A549 (cell line): Measurements from ENCODE around the gene THRAP3. TPM values are rescaled to one million over a fixed set of nuclear protein-coding genes. Genes with fewer than 3 reads are reported as not detected.

Experiments used
- ATAC-seq, 2 experiments: fragments of 200-7000 bp in 1 of 2; fragments of >200 bp in 1 of 2; cut with Nextera tagmentation in 1 of 2; cut with Tn5 transposase in 1 of 2; 3 replicates each; pipeline versions ENCODE4 v1.8.0 to v1.9.1; 2018 to 2020; ENCODE audit warnings: mild to moderate bottlenecking in 1 of 2, moderate library complexity in 1 of 2
- CTCF ChIA-PET: fragments of 300-600 bp; sonication (Branson Sonifier 250); formaldehyde crosslinking; extraction: SDS; loops from one replicate; lab custom pipeline; 2021; ENCODE audit warnings: antibody characterized with exemption, inconsistent platforms; lab: Yijun Ruan, JAX
- POLR2A ChIA-PET: fragments of 350-600 bp; formaldehyde crosslinking; extraction: SDS; loops from one replicate; lab custom pipeline; 2021; ENCODE audit warnings: antibody characterized with exemption, inconsistent platforms; lab: Yijun Ruan, JAX
- DNase-seq, 2 experiments: peaks; one replicate each; pipeline versions ENCODE4 v3.0.0 to v3.0.0-alpha.2; 2011 to 2016; ENCODE audit warnings: low read depth in 1 of 2, low spot score in 1 of 2
- FAIRE-seq: peaks from 2 replicates; lab custom pipeline; 2011; peaks lifted over from hg19 to GRCh38; lab: Jason Lieb, UNC
- H3K27ac ChIP-seq, 2 experiments: fragments of >200 bp; sonication (Bioruptor Twin); formaldehyde crosslinking; 3 replicates each; pipeline ENCODE4 v1.5.1; 2016 to 2017
- H3K4me1 ChIP-seq: fragments of >200 bp; sonication (Bioruptor Twin); formaldehyde crosslinking; 3 replicates; pipeline ENCODE4 v1.6.1; 2016
- H3K4me2 ChIP-seq: fragments of >200 bp; sonication (Bioruptor Twin); formaldehyde crosslinking; 3 replicates; pipeline ENCODE4 v1.6.1; 2016
- H3K4me3 ChIP-seq: fragments of >200 bp; sonication (Bioruptor Twin); formaldehyde crosslinking; 3 replicates; pipeline ENCODE4 v1.5.1; 2016
- H3K9me3 ChIP-seq: fragments of >200 bp; sonication (Bioruptor Twin); formaldehyde crosslinking; 3 replicates; pipeline ENCODE4 v1.6.1; 2016
- CEBPB ChIP-seq, 2 experiments: fragments of >200 bp in 1 of 2; sonication (Bioruptor Twin) in 1 of 2; formaldehyde crosslinking in 1 of 2; IDR thresholded peaks; 2 replicates each; pipeline ENCODE4 v1.6.1; 2012 to 2016
- CHD4 ChIP-seq: fragments of 200-600 bp; sonication (generic); IDR thresholded peaks from 2 replicates; pipeline ENCODE4 v1.6.1; 2016; ENCODE audit warnings: antibody characterized with exemption, mild to moderate bottlenecking, borderline replicate concordance
- CTCF ChIP-seq: fragments of >200 bp; sonication (Bioruptor Twin); formaldehyde crosslinking; IDR thresholded peaks from 3 replicates; pipeline ENCODE4 v1.5.1; 2016
- EP300 ChIP-seq, 2 experiments: fragments of >200 bp; sonication (Bioruptor Twin); formaldehyde crosslinking; IDR thresholded peaks; 2 replicates in 1 of 2; 3 replicates in 1 of 2; pipeline ENCODE4 v1.6.1; 2016 to 2017
- ESRRA ChIP-seq: fragments of 150-350 bp; IDR thresholded peaks from 2 replicates; pipeline ENCODE4 v1.6.1; 2014; ENCODE audit warnings: mild to moderate bottlenecking, low read length, borderline replicate concordance
- FOSB ChIP-seq: fragments of 250-450 bp; sonication (Bioruptor Pico); IDR thresholded peaks from 2 replicates; pipeline ENCODE4 v1.5.0; 2020; ENCODE audit warnings: mild to moderate bottlenecking, moderate library complexity
- FOSL2 ChIP-seq, 2 experiments: fragments of 450-650 bp in 1 of 2; fragments of >200 bp in 1 of 2; sonication (Bioruptor Twin) in 1 of 2; formaldehyde crosslinking; IDR thresholded peaks; 2 replicates each; pipeline versions ENCODE4 v1.5.0 to v1.6.1; 2016 to 2020; ENCODE audit warnings: mild to moderate bottlenecking in 1 of 2, moderate library complexity in 1 of 2
- GATA3 ChIP-seq: IDR thresholded peaks from 2 replicates; pipeline ENCODE4 v1.6.1; 2012; ENCODE audit warnings: borderline replicate concordance
- HES2 ChIP-seq: fragments of >200 bp; sonication (Bioruptor Twin); formaldehyde crosslinking; IDR thresholded peaks from 2 replicates; pipeline ENCODE4 v1.6.1; 2016
- HOXA7 ChIP-seq: fragments of 250-450 bp; sonication (Bioruptor Pico); IDR thresholded peaks from 2 replicates; pipeline ENCODE4 v1.5.0; 2020; ENCODE audit warnings: mild to moderate bottlenecking, moderate library complexity
- JUN ChIP-seq, 2 experiments: fragments of >200 bp; sonication (Bioruptor Twin); formaldehyde crosslinking; IDR thresholded peaks; 2 replicates in 1 of 2; 3 replicates in 1 of 2; pipeline ENCODE4 v1.6.1; 2016 to 2017
- JUNB ChIP-seq: fragments of >200 bp; sonication (Bioruptor Twin); formaldehyde crosslinking; IDR thresholded peaks from 2 replicates; pipeline ENCODE4 v1.6.1; 2016
- KDM5A ChIP-seq: fragments of 200-600 bp; sonication (generic); IDR thresholded peaks from 2 replicates; pipeline ENCODE4 v1.6.1; 2016; ENCODE audit warnings: antibody characterized with exemption, mild to moderate bottlenecking
- MAFK ChIP-seq: fragments of 450-650 bp; IDR thresholded peaks from 2 replicates; pipeline ENCODE4 v1.6.1; 2014; ENCODE audit not compliant: partially characterized antibody
- MAX ChIP-seq: IDR thresholded peaks from 2 replicates; pipeline ENCODE4 v1.6.1; 2012
- NFE2L2 ChIP-seq: fragments of 150-350 bp; conservative IDR thresholded peaks from 2 replicates; pipeline ENCODE4 v1.6.1; 2014; ENCODE audit warnings: low read length
- NPAS2 ChIP-seq: fragments of 250-450 bp; sonication (Bioruptor Pico); IDR thresholded peaks from 2 replicates; pipeline ENCODE4 v1.8.0; 2022; ENCODE audit warnings: mild to moderate bottlenecking, moderate library complexity, borderline replicate concordance
- PBX3 ChIP-seq: IDR thresholded peaks from 2 replicates; pipeline ENCODE4 v1.6.1; 2012
- RAD21 ChIP-seq, 2 experiments: fragments of >200 bp in 1 of 2; sonication (Bioruptor Twin) in 1 of 2; formaldehyde crosslinking in 1 of 2; IDR thresholded peaks in 1 of 2; conservative IDR thresholded peaks in 1 of 2; 2 replicates in 1 of 2; 3 replicates in 1 of 2; pipeline ENCODE4 v1.6.1; 2012 to 2018; ENCODE audit warnings: inconsistent platforms in 1 of 2
- RNF2 ChIP-seq: fragments of 200-600 bp; sonication (generic); IDR thresholded peaks from 2 replicates; pipeline ENCODE4 v1.6.1; 2016; ENCODE audit warnings: low read depth, mild to moderate bottlenecking, antibody characterized with exemption, moderate library complexity, borderline replicate concordance
- WGBS: methylation state at CpG from one replicate; pipeline ENCODE4 v1.1.6; 2017; ENCODE audit errors: missing lambda C conversion rate; 5-methylcytosine and 5-hydroxymethylcytosine counted together
- polyA plus RNA-seq, 4 experiments: library from polyadenylated mRNA; depleted of rRNA in 3 of 4; stranded (reverse); fragments of >200 nt; fragmentation: RNase III in 1 of 4; extraction: RNeasy Plus Mini Kit Qiagen cat#74134 plus additional on column Dnase treatment in 1 of 4; gene quantifications; 2 replicates in 3 of 4; 3 replicates in 1 of 4; pipeline ENCODE4 v1.2.3, GENCODE V29; 2011 to 2017
- TF ChIP-seq, protein P1 (sequence below): fragments of 250-450 bp; sonication (Bioruptor Pico); IDR thresholded peaks from 2 replicates; pipeline ENCODE4 v1.5.0; 2021; ENCODE audit warnings: mild to moderate bottlenecking, moderate library complexity, borderline replicate concordance

THRAP3 gene
- polyA plus RNA-seq, 2 of the 4 experiments (the other 2 are of a cell fraction) = 60.0 to 60.7 TPM

- Histone ChIP-seq H3K4me2 (peak overlapping the region; percentile 58; the same call in 2 of the 3 replicates), H3K4me3 (no peak overlapping the region), H3K9me3 (no peaks in the 10 kb centered on the region)
- ATAC-seq = no peak
- FAIRE-seq = no peak
- DNase-seq = no peak
- WGBS = 90% methylated on average over 2 of the region's 3 CpGs
- TF ChIP-seq CTCF (no peak), ESRRA (no peak), CHD4 (no peak), KDM5A (no peak), RAD21 (conservative IDR thresholded peaks at IDR 0.05 in 1 of 2, IDR thresholded peaks at IDR 0.05 in 1 of 2) (no peak), FOSB (CRISPR knock-in tag) (no peak), RNF2 (no peak)
- TF ChIP-seq, all 56 proteins: peak for 0
- CTCF ChIA-PET = interaction anchor here (1.0 kb wide), 1 partner anchor 25 kb away, joined by 3 read pairs; no protein-coding TSS in a partner anchor
- peaks cover 77% of the 10 kb centered on the region for H3K4me1 ChIP-seq
- POLR2A ChIA-PET = no interaction called here
- H3K27ac ChIP-seq = peak overlapping the region; percentile 83 to 91
Measured at GRCh38 chr1:36247538-36247937, 23.3 kb downstream of the THRAP3 start.

DNA sequence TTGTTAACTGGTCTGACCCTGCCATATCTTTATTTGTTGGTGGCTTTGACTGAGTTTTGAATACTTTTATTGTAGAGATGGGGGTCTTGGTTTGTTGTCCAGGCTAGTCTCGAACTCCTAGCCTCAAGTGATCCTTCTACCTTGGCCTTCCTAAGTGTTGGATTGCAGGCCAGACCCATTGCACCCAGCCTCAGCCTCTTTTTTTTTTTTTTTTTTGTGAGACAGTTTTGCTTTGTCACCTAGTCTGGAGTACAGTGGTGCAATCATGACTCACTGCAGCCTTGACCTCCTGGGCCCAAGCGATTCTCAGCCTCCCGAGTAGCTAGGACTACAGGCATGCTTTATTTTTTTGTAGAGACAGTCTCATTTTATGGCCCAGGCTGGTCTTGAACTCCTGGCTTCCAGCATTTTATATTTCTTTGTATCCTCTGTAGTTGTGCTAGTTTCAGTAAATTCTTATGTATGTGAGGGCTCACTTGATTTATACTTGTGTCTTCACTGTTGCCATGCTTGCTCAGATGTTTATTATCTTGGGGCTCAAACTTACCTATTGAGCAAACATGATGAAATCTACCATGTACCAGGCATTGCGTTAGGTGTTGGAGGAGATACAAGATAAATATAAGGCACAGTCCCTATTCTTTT lies 24.1 kb downstream of the THRAP3 start:
- TF ChIP-seq NFE2L2 = peak; percentile 82
- peak; percentile 46 to 52; a peak in 2 of 5 replicates for TF ChIP-seq EP300 (IDR thresholded peaks at IDR 0.05)
- TF ChIP-seq FOSL2 (IDR thresholded peaks at IDR 0.05) = 0 out of 2 replicates have a peak, but pooled peaks have one; percentile 61
- peak; percentile 88 for TF ChIP-seq FOSL2 (CRISPR knock-in tag; IDR thresholded peaks at IDR 0.05)
- TF ChIP-seq JUNB = peak; percentile 64
- peak; percentile 22; the same call in 1 of the 2 replicates for TF ChIP-seq GATA3
- no peak for TF ChIP-seq NPAS2 (CRISPR knock-in tag)
- TF ChIP-seq JUN (IDR thresholded peaks at IDR 0.05) = peak; percentile 38 to 54; a peak in 4 of 5 replicates
- TF ChIP-seq, protein P1, sequence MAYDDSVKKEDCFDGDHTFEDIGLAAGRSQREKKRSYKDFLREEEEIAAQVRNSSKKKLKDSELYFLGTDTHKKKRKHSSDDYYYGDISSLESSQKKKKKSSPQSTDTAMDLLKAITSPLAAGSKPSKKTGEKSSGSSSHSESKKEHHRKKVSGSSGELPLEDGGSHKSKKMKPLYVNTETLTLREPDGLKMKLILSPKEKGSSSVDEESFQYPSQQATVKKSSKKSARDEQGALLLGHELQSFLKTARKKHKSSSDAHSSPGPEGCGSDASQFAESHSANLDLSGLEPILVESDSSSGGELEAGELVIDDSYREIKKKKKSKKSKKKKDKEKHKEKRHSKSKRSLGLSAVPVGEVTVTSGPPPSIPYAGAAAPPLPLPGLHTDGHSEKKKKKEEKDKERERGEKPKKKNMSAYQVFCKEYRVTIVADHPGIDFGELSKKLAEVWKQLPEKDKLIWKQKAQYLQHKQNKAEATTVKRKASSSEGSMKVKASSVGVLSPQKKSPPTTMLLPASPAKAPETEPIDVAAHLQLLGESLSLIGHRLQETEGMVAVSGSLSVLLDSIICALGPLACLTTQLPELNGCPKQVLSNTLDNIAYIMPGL (CRISPR knock-in tag) = no peak
- TF ChIP-seq HOXA7 (CRISPR knock-in tag) = no peak
- peak; percentile 50; the same call in 1 of the 2 replicates for TF ChIP-seq MAX
- 0 out of 2 replicates have a peak, but pooled peaks have one; percentile 16 for TF ChIP-seq PBX3
- peak; percentile 83 for TF ChIP-seq MAFK
- TF ChIP-seq HES2 = peak; percentile 74
- TF ChIP-seq RAD21 (conservative IDR thresholded peaks at IDR 0.05 in 1 of 2, IDR thresholded peaks at IDR 0.05 in 1 of 2) = no peak
- peak; percentile 85 to 88 for TF ChIP-seq CEBPB (IDR thresholded peaks at IDR 0.05)
- Histone ChIP-seq H3K4me1 (peaks cover 80% of the 10 kb centered on the region), H3K9me3 (no peaks in the 10 kb centered on the region), H3K4me3 (no peak overlapping the region), H3K27ac (peak overlapping the region; percentile 83 to 91), H3K4me2 (peak overlapping the region; percentile 58)
- DNase-seq = peak; percentile 30 to 92
- FAIRE-seq = no peak
- POLR2A ChIA-PET = interaction anchor here (0.7 to 1.4 kb wide), 2 partner anchors 24 to 27 kb away, joined by 3 to 5 read pairs; partner anchors contain the start of gene THRAP3
- peak; percentile 87 to 90 for ATAC-seq
- CTCF ChIA-PET = interaction anchor here (0.6 to 1.3 kb wide), 4 partner anchors 22 to 45 kb away, joined by 3 to 4 read pairs (median 3); no protein-coding TSS in a partner anchor
- 6% methylated on average over 4 of the region's 4 CpGs for WGBS
